H7 (cell line): ENCODE results near the gene ALOX12. TPM values are rescaled to one million over a fixed set of nuclear protein-coding genes. Genes with fewer than 3 reads are reported as not detected.
"Not testable (repeated sequence)": the region's sequence is repeated elsewhere in the genome, so short reads cannot be mapped to it uniquely, and the experiment has no call there.

Experiments used
- DNase-seq: peaks from one replicate; pipeline ENCODE4 v3.0.0; 2012
- H3K27me3 ChIP-seq: 2 replicates; pipeline ENCODE4 v1.6.0; 2011; ENCODE audit warnings: mild to moderate bottlenecking, low read length; ENCODE audit not compliant: control insufficient read depth, insufficient read depth
- H3K36me3 ChIP-seq: replicated peaks from 2 replicates; pipeline ENCODE4 v1.5.1; 2011; ENCODE audit warnings: low read length; ENCODE audit not compliant: control insufficient read depth, insufficient read depth
- H3K4me3 ChIP-seq: 2 replicates; pipeline ENCODE4 v1.5.1; 2011; ENCODE audit warnings: low read depth, mild to moderate bottlenecking, control low read depth, low read length, moderate library complexity; ENCODE audit not compliant: insufficient read depth
- total RNA-seq: library from RNA; depleted of rRNA; stranded (reverse); fragments of >200 nt; shearing (Covaris generic); gene quantifications from 2 replicates; pipeline ENCODE4 v1.2.3, GENCODE V29; 2014; rRNA removed

The ALOX12 gene, protein sequence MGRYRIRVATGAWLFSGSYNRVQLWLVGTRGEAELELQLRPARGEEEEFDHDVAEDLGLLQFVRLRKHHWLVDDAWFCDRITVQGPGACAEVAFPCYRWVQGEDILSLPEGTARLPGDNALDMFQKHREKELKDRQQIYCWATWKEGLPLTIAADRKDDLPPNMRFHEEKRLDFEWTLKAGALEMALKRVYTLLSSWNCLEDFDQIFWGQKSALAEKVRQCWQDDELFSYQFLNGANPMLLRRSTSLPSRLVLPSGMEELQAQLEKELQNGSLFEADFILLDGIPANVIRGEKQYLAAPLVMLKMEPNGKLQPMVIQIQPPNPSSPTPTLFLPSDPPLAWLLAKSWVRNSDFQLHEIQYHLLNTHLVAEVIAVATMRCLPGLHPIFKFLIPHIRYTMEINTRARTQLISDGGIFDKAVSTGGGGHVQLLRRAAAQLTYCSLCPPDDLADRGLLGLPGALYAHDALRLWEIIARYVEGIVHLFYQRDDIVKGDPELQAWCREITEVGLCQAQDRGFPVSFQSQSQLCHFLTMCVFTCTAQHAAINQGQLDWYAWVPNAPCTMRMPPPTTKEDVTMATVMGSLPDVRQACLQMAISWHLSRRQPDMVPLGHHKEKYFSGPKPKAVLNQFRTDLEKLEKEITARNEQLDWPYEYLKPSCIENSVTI
- total RNA-seq, result 0.35 and 0.63 TPM in 2 replicates

DNA sequence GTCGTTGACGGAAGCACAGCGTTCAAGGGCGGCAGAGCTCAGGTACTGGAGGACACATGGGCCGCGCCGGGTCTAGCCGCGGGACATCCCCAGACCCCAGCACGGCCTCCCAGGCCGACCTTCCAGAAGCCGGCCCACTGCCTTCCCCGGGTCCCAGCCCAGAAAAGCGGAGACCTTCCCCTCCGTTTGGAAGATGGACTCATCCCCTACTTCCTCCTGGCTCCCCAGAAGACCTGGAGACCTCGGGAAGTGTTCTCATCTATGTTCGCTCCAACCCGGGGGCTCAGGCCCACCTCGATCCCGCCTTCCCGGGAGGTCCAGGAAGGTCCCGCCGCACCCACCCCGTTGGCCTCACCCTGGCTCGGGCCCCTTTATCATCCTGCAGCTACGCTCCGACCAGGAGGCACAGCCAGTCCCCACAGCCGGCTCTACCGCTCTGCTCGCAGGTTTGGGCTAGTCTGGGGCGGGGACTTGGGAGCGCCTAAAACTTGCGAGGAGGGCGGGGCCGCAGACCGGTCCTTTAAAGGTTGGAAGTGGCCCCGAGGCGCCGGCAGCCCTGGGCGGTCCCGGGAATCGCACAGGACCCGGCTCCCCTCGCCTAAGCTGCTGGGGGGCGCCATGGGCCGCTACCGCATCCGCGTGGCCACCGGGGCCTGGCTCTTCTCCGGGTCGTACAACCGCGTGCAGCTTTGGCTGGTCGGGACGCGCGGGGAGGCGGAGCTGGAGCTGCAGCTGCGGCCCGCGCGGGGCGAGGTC, at the start of gene ALOX12:
TSS of gene ALOX12 (plus strand) at position 550 of the 756 bp plus-strand sequence. CDS start at position 619, 69 bp downstream.
- peaks cover 39% of the 10 kb centered on the region for H3K27me3 ChIP-seq
- no peaks in the 10 kb centered on the region for H3K36me3 ChIP-seq
- peak; percentile 72 for DNase-seq
- H3K4me3 ChIP-seq, result peak within 1 kb of the TSS; percentile 45

DNA sequence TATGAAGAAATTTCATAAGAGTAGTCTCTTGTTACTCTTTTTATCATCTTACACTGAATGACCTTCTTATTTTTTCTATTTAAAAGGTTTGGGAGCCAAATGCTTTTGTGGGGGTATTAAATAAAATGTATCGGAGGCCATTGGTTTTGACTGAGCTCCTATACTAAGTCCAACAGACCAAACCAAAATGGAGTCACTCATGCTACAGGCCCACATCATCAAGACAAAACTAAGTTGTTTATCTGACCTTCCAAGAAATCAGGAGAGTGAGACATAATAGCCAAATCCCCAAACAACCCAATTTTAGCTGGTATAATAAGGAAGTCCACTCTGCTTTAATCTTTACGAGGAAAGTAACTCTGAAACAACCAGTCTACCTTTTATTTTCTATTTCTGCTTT, 48.1 kb upstream of the ALOX12 start:
- Histone ChIP-seq H3K27me3 (no peaks in the 10 kb centered on the region), H3K4me3 (no peak overlapping the region), H3K36me3 (no peaks in the 10 kb centered on the region)
- no peak for DNase-seq

DNA sequence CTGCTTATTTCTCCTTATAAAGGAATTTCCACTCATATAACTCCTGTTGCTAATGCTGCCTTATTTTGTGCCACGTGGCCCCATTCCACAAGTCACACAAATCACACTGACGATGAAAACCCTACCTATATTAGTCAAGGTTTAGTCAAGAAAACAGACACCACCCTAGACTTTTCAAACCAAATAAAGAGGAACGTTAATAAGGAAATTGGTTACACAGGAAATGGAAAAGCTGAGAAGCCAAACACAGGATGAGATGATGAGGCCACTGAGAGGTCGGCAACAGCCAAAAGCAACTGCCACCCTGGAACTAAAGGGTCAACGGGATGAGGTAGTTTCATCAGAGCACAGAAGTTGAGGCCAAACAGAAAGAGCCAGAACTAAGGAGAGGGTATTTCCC, 47.3 kb upstream of the ALOX12 start:
- H3K36me3 ChIP-seq, result no peaks in the 10 kb centered on the region
- DNase-seq, result no peak
- no peak overlapping the region for H3K4me3 ChIP-seq
- H3K27me3 ChIP-seq, result no peaks in the 10 kb centered on the region

DNA sequence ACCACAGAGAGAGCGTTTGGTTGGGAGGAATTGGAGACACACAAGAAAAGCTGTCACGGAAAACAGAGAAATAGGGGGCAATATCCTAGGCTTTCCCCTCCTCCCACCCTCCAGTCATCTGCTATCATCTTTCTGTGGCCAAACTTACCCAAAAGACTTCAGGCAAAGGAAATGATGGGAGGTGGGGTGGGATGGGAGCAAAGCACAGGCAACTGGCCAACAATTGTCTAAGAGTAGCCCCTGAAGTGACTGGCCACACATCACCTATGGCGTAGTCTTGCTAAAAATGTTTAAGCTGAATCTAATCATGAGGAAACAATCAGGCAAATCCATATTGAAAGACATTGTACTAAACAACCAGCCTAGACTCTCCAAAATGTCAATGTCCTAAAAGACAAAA, 46.9 kb upstream of the ALOX12 start:
- no peak for DNase-seq
- Histone ChIP-seq H3K36me3 (no peaks in the 10 kb centered on the region), H3K4me3 (no peak overlapping the region), H3K27me3 (no peaks in the 10 kb centered on the region; the same call in 1 of the 2 replicates)

DNA sequence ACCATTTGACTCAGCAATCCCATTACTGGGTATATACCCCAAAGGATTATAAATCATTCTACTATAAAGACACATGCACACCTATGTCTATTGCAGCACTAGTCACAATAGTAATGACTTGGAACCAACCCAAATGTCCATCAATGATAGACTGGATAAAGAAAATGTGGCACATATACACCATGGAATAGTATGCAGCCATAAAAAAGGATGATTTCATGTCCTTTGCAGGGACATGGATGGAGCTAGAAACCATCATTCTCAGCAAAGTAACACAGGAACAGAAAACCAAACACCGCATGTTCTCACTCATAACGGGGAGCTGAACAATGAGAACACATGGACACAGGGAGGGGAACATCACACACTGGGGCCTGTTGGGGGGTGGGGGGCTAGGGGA, 44.9 kb upstream of the ALOX12 start:
- H3K27me3 ChIP-seq, H3K4me3 ChIP-seq, H3K36me3 ChIP-seq, DNase-seq: not testable (repeated sequence)

DNA sequence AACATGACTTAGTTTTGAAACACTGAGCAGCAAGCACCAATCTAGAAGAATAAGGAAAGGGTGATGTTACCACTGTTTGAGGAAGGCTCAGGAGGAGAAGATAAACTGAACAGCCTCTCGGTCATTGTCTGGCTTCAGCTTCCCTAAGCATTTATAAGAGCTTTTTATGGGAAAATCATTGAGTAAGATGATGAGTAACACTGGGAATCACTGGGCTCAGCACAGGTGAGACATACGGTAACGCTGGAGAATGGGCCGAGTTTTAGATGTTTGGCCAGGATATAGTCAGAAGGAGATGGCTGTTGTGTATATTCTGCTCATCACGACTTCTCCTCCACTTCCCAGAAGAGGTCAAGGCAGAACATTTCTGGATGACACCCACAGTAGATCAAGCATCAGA, 42.2 kb upstream of the ALOX12 start:
- Histone ChIP-seq H3K36me3 (no peaks in the 10 kb centered on the region), H3K27me3 (no peaks in the 10 kb centered on the region; the same call in 1 of the 2 replicates), H3K4me3 (no peak overlapping the region)
- no peak for DNase-seq

DNA sequence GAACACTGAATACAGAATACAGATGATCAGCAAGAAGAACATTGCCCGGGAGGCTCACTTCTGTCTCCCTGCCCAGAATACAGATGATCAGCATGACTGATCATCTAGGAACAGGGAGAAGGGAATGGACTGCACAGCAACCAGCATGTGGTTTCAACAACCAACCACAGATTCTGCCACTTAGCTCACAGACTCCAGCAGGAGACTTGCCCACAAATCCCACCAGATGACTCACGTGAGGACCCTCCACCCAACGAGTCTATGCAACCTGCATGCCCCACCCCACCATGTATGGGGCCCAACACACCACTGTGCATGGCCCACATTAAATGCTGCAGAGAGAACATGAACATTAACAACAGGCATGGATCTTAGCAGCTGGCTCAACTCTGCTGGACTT, 36.1 kb upstream of the ALOX12 start:
- Histone ChIP-seq H3K27me3 (no peaks in the 10 kb centered on the region; the same call in 1 of the 2 replicates), H3K4me3 (no peak overlapping the region), H3K36me3 (no peaks in the 10 kb centered on the region)
- DNase-seq, result no peak

DNA sequence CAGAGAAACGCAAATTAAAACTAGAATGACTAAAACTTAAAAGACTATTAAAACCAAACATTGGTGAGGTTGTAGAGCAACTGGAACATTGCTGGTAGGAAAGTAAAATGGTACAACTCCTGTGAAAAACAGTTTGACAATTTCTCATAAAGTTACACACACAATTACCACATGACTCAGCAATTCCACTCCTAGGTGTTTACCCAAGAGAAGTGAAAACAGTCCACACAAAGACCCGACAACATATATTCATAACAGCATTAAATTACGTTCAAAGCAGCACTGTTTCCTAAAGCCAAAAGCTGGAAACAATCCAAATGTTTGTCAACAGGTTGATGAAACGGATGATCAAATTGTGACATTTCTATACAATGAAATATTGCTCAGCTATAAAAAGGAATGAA, 26.5 kb upstream of the ALOX12 start:
- H3K4me3 ChIP-seq, result no peak overlapping the region
- no peak for DNase-seq

DNA sequence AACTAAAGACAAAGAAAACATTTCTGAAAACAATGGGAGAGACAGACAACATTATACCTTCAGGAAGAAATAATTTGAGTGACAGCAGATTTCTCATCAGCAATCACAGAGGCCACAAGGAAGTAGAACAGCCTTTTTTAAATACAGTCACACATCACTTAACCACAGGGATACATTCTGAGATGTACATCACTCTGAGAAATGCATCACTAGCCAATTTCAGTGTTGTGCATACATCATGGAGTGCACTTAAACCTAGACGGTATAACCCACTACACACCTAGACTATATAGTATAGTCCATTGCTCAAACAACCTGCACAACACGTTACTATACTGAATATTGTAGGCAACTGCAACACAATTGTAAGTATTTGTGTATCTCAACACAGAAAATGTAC, 24.9 kb upstream of the ALOX12 start:
- H3K36me3 ChIP-seq, result no peaks in the 10 kb centered on the region
- DNase-seq, result no peak
- H3K4me3 ChIP-seq, result no peak overlapping the region
- no peaks in the 10 kb centered on the region for H3K27me3 ChIP-seq

More for the DNA sequence above, 26.5 kb upstream of the ALOX12 start:
- H3K36me3 ChIP-seq, result no peaks in the 10 kb centered on the region
- no peaks in the 10 kb centered on the region for H3K27me3 ChIP-seq

DNA sequence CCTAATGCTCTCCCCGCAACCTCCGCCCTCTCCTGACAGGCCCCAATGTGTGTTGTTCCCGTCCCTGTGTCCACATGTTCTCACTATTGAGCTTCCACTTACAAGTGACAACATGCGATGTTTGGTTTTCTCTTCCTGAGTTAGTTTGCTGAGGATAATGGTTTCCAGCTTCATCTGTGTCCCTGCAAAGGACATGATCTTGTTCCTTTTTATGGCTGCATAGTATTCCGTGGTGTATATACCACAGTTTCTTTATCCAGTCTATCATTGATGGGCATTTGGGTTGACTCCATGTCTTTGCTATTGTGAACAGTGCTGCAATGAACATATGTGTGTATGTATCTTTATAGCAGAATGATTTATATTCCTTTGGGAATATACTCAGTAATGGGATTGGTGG, 16.4 kb upstream of the ALOX12 start:
- not testable (repeated sequence) for H3K4me3 ChIP-seq, H3K36me3 ChIP-seq, DNase-seq, H3K27me3 ChIP-seq

DNA sequence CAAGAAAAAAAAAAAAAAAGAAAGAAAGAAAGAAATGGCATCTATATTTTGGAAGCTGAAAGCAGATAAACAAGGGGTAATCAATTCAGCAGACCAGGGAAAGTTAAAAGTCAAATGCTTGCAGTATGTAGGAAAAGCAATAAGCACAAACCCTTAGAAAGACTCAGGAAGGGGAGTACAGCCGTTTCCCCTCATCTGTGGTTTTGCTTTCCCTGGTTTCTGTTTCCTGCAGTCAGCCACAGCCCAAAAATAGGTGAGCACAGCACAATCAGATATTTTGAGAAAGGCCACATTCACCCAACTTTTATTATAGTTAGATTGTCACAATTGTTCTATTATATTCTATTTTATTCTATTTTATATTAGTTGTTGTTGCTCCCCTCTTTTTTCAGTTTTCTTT, 14.4 kb upstream of the ALOX12 start:
- no peak overlapping the region for H3K4me3 ChIP-seq
- DNase-seq, result no peak
- no peaks in the 10 kb centered on the region for H3K27me3 ChIP-seq
- no peaks in the 10 kb centered on the region for H3K36me3 ChIP-seq

DNA sequence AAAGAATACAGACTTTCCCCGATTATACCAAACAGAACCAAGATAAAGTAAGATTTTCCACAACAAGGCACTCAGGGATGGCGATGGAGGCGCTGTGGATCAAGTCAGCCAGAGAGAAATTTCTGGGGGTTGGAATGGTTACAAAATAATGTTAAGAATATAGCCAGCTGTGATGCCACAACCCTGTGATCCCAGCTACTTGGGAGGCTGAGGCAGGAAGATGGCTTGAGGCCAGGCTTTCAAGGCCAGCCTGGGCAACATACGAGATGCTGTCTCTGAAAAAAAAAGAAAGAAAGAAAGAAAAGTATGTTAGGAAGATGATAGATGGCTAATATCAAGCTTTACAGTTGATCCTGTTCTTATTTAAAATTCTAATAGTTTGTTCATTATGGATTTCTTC, 10.6 kb upstream of the ALOX12 start:
- Histone ChIP-seq H3K36me3 (no peaks in the 10 kb centered on the region), H3K27me3 (no peaks in the 10 kb centered on the region), H3K4me3 (no peak overlapping the region)
- DNase-seq, result no peak

DNA sequence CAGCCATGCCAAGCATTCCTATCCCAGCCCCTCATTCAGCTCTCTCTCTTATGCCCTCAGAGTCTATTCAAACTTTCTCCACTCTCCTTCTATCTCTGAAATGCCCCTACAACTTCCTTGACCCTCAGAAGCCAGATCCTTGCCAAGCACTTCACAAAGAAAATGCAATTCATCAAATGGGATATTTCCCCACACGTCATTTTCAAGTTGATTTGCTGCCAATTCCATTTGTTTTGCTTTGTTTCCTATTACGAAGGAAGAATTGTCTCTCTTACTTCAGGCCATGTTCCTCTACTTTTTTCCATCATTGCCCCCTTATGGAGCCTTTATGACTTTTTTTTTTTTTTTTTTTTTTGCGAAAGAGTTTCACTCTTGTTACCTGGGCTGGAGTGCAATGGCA, 9.2 kb upstream of the ALOX12 start:
- DNase-seq, result no peak
- Histone ChIP-seq H3K36me3 (no peaks in the 10 kb centered on the region), H3K27me3 (no peaks in the 10 kb centered on the region), H3K4me3 (no peak overlapping the region)

DNA sequence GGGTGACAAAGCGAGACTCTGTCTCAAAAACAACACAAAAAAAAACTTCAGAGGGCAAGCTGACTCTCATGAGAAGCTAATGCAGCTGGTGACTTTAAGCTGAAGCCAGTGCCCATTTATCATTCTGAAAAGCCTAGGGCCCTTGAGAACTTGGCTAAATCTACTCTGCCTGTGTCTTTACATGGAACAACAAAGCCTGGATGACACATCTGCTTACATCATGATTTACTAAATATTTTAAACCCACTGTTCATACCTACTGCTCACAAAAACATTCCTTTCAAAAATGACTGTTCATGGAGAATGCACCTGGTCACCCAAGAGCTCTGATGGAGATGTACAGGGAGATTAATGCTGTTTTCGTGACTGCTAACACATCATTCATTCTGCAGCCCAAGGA, 6.1 kb upstream of the ALOX12 start:
- Histone ChIP-seq H3K36me3 (no peaks in the 10 kb centered on the region), H3K27me3 (peaks cover 13% of the 10 kb centered on the region), H3K4me3 (no peak overlapping the region)
- no peak for DNase-seq
